HEK293 (cell line): Measurements from ENCODE around the gene DDR1.

ENCODE experiments used
- CTCF ChIA-PET: fragments of 350-600 bp; formaldehyde crosslinking; extraction: SDS; loops from one replicate; lab custom pipeline; 2021; ENCODE audit warnings: antibody characterized with exemption; lab: Yijun Ruan, JAX
- POLR2A ChIA-PET: fragments of 300-600 bp; formaldehyde crosslinking; extraction: SDS; loops from one replicate; lab custom pipeline; 2020; ENCODE audit warnings: antibody characterized with exemption, inconsistent platforms; lab: Yijun Ruan, JAX
- H3K27ac ChIP-seq: fragments of 200-500 bp; sonication (Bioruptor generic); 2 replicates; pipeline ENCODE4 v1.5.1; 2014; ENCODE audit warnings: low read depth, low read length, control low read depth, inconsistent platforms; ENCODE audit errors: extremely low read depth
- H3K36me3 ChIP-seq, 2 experiments: fragments of 200-500 bp in 1 of 2; sonication (Bioruptor generic) in 1 of 2; 1 replicate in 1 of 2; 2 replicates in 1 of 2; pipeline ENCODE4 v1.5.1; 2014 to 2017; ENCODE audit warnings: inconsistent platforms in 2 of 2, low read length in 2 of 2; ENCODE audit not compliant: control insufficient read depth in 2 of 2, insufficient read depth in 1 of 2
- H3K4me1 ChIP-seq: fragments of 200-500 bp; sonication (Bioruptor generic); 2 replicates; pipeline ENCODE4 v1.5.1; 2014; ENCODE audit warnings: mild to moderate bottlenecking, low read length, inconsistent platforms; ENCODE audit not compliant: control insufficient read depth, insufficient read depth
- H3K4me3 ChIP-seq: 2 replicates; pipeline ENCODE4 v1.5.1; 2011; ENCODE audit warnings: low read depth, mild to moderate bottlenecking, control low read depth, low read length, moderate library complexity
- H3K9me3 ChIP-seq: fragments of 200-500 bp; sonication (Bioruptor generic); 2 replicates; pipeline ENCODE4 v1.5.1; 2014; ENCODE audit warnings: low read depth, low read length, inconsistent platforms; ENCODE audit not compliant: control insufficient read depth, insufficient read depth
- GLIS1 ChIP-seq: fragments of 450-650 bp; formaldehyde crosslinking; IDR thresholded peaks from 2 replicates; pipeline ENCODE4 v1.5.1; 2016; ENCODE audit warnings: missing biosample characterization, missing genetic modification characterization
- KLF7 ChIP-seq: fragments of 450-650 bp; formaldehyde crosslinking; IDR thresholded peaks from 2 replicates; pipeline ENCODE4 v1.5.1; 2016; ENCODE audit warnings: missing biosample characterization, missing genetic modification characterization, borderline replicate concordance
- MEIS1 ChIP-seq: sonication (generic); formaldehyde crosslinking; IDR thresholded peaks from 2 replicates; pipeline ENCODE4 v1.8.1; 2022; ENCODE audit warnings: missing genetic modification reagents, mild to moderate bottlenecking, borderline replicate concordance
- PRDM10 ChIP-seq: fragments of 450-650 bp; formaldehyde crosslinking; IDR thresholded peaks from 2 replicates; pipeline ENCODE4 v1.5.1; 2016; ENCODE audit warnings: missing biosample characterization, missing genetic modification characterization
- PRDM4 ChIP-seq: fragments of 450-650 bp; formaldehyde crosslinking; IDR thresholded peaks from 2 replicates; pipeline ENCODE4 v1.5.1; 2017; ENCODE audit warnings: missing biosample characterization, missing genetic modification characterization
- REPIN1 ChIP-seq: fragments of 450-650 bp; formaldehyde crosslinking; IDR thresholded peaks from 2 replicates; pipeline ENCODE4 v1.5.1; 2017; ENCODE audit warnings: missing biosample characterization, missing genetic modification characterization, low read depth
- SCRT1 ChIP-seq: fragments of 450-650 bp; formaldehyde crosslinking; IDR thresholded peaks from 2 replicates; pipeline ENCODE4 v1.5.1; 2016; ENCODE audit warnings: missing biosample characterization, missing genetic modification characterization, borderline replicate concordance
- SP2 ChIP-seq: fragments of 450-650 bp; formaldehyde crosslinking; IDR thresholded peaks from 2 replicates; pipeline ENCODE4 v1.5.1; 2016; ENCODE audit warnings: missing biosample characterization, missing genetic modification characterization
- YY1 ChIP-seq: fragments of 450-650 bp; formaldehyde crosslinking; IDR thresholded peaks from 2 replicates; pipeline ENCODE4 v1.5.1; 2018; ENCODE audit warnings: missing biosample characterization, missing genetic modification characterization
- ZBTB20 ChIP-seq: fragments of 450-650 bp; formaldehyde crosslinking; IDR thresholded peaks from 2 replicates; pipeline ENCODE4 v1.5.1; 2016; ENCODE audit warnings: missing biosample characterization, missing genetic modification characterization
- ZEB2 ChIP-seq: fragments of 450-650 bp; formaldehyde crosslinking; IDR thresholded peaks from 2 replicates; pipeline ENCODE4 v1.5.1; 2016; ENCODE audit warnings: missing biosample characterization, missing genetic modification characterization
- ZFHX2 ChIP-seq: fragments of 450-650 bp; formaldehyde crosslinking; conservative IDR thresholded peaks from 2 replicates; pipeline ENCODE4 v1.5.1; 2016; ENCODE audit warnings: missing biosample characterization, missing genetic modification characterization
- ZFP3 ChIP-seq: fragments of 450-650 bp; formaldehyde crosslinking; IDR thresholded peaks from 2 replicates; pipeline ENCODE4 v1.5.1; 2016; ENCODE audit warnings: low read depth, missing biosample characterization, missing genetic modification characterization
- ZNF184 ChIP-seq: fragments of 450-650 bp; IDR thresholded peaks from 2 replicates; pipeline ENCODE4 v1.5.1; 2018; ENCODE audit warnings: missing biosample characterization, mild to moderate bottlenecking, missing genetic modification characterization
- ZNF221 ChIP-seq: fragments of 450-650 bp; formaldehyde crosslinking; IDR thresholded peaks from 2 replicates; pipeline ENCODE4 v1.5.1; 2017; ENCODE audit warnings: missing biosample characterization, missing genetic modification characterization, borderline replicate concordance
- ZNF544 ChIP-seq: fragments of 450-650 bp; formaldehyde crosslinking; IDR thresholded peaks from 2 replicates; pipeline ENCODE4 v1.5.0; 2017; ENCODE audit warnings: missing biosample characterization, missing genetic modification characterization
- ZNF555 ChIP-seq: fragments of 450-650 bp; formaldehyde crosslinking; conservative IDR thresholded peaks from 2 replicates; pipeline ENCODE4 v1.5.1; 2017; ENCODE audit warnings: missing biosample characterization, mild to moderate bottlenecking, missing genetic modification characterization, inconsistent platforms
- ZNF560 ChIP-seq: fragments of 450-650 bp; formaldehyde crosslinking; IDR thresholded peaks from 2 replicates; pipeline ENCODE4 v1.5.1; 2017; ENCODE audit warnings: missing biosample characterization, missing genetic modification characterization, borderline replicate concordance
- ZNF561 ChIP-seq: fragments of 450-650 bp; IDR thresholded peaks from 2 replicates; pipeline ENCODE4 v1.5.1; 2018; ENCODE audit warnings: missing biosample characterization, missing genetic modification characterization, borderline replicate concordance
- ZSCAN16 ChIP-seq: fragments of 450-650 bp; formaldehyde crosslinking; IDR thresholded peaks from 2 replicates; pipeline ENCODE4 v1.5.1; 2016; ENCODE audit warnings: missing biosample characterization, missing genetic modification characterization
- TF ChIP-seq, protein P1 (sequence below): fragments of 450-650 bp; formaldehyde crosslinking; IDR thresholded peaks from 2 replicates; pipeline ENCODE4 v1.5.0; 2017; ENCODE audit warnings: missing biosample characterization, missing genetic modification characterization, borderline replicate concordance
- TF ChIP-seq, protein P2 (sequence below): fragments of 450-650 bp; formaldehyde crosslinking; IDR thresholded peaks from 2 replicates; pipeline ENCODE4 v1.5.1; 2016; ENCODE audit warnings: missing biosample characterization, missing genetic modification characterization

DDR1 gene

GRCh38 chr6:30913721-30914075 lies 29.4 kb downstream of the DDR1 start (continued):
- TF ChIP-seq, protein P1, sequence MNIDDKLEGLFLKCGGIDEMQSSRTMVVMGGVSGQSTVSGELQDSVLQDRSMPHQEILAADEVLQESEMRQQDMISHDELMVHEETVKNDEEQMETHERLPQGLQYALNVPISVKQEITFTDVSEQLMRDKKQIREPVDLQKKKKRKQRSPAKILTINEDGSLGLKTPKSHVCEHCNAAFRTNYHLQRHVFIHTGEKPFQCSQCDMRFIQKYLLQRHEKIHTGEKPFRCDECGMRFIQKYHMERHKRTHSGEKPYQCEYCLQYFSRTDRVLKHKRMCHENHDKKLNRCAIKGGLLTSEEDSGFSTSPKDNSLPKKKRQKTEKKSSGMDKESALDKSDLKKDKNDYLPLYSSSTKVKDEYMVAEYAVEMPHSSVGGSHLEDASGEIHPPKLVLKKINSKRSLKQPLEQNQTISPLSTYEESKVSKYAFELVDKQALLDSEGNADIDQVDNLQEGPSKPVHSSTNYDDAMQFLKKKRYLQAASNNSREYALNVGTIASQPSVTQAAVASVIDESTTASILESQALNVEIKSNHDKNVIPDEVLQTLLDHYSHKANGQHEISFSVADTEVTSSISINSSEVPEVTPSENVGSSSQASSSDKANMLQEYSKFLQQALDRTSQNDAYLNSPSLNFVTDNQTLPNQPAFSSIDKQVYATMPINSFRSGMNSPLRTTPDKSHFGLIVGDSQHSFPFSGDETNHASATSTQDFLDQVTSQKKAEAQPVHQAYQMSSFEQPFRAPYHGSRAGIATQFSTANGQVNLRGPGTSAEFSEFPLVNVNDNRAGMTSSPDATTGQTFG (tag by site-specific recombination), result no peak
- TF ChIP-seq ZNF544 (tag by site-specific recombination) (no peak), ZNF560 (tag by site-specific recombination) (no peak), GLIS1 (tag by site-specific recombination) (no peak), REPIN1 (no peak)
- TF ChIP-seq, protein P2, sequence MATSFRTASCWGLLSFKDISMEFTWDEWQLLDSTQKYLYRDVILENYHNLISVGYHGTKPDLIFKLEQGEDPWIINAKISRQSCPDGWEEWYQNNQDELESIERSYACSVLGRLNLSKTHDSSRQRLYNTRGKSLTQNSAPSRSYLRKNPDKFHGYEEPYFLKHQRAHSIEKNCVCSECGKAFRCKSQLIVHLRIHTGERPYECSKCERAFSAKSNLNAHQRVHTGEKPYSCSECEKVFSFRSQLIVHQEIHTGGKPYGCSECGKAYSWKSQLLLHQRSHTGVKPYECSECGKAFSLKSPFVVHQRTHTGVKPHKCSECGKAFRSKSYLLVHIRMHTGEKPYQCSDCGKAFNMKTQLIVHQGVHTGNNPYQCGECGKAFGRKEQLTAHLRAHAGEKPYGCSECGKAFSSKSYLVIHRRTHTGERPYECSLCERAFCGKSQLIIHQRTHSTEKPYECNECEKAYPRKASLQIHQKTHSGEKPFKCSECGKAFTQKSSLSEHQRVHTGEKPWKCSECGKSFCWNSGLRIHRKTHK, result no peak

DNA sequence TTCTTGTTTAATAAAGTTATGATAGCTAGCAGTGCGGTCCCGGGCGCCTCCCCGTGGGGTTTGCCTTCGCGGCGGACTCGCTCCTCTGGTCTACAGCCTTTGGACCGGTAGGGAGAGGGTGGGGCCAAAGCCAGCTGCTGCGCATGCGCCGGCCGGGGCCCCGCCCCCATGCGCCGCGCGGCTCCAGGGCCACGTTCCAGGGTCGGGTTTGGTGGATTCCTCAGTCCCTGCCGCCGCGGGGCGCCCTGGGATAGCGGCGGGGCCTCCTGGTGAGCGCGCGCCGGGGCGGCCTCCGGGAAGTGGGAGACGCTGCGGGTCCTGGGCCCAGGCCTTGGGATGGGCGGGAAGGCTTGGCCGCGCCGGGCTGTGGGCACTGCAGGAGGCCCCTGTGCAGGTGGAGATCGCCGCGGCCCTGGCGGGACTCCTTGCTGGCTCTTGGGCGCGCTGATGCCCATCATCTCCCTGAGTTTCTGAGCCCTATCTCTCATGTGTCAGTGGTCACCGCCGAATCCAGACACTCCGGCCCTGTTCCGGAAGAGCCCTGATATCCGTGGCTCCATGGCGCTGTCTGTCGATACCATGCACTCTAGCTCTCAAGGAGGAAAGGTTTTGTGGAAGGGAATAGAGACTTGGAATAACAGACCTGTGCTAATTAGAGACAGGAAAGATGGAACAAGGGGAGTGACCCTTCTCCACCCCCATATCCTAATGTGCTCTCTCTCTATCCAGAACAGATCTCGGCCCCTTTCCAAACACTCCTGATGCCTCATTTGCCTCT lies 29.9 kb downstream of the DDR1 start, which contains the start of gene VARS2:
Gene VARS2 (plus strand): TSS at position 163 of the 778 bp plus-strand sequence. CDS start 599 bp downstream, at position 762.
- no peaks in the 10 kb centered on the region for H3K9me3 ChIP-seq
- peaks cover 30 to 82% of the 10 kb centered on the region in 2 experiments for H3K36me3 ChIP-seq
- CTCF ChIA-PET, result interaction anchor here (0.6 to 9.9 kb wide), 36 partner anchors 8 to 453 kb away, joined by 3 to 206 read pairs (median 5); partner anchors contain the start of gene MUCL3
- POLR2A ChIA-PET, result interaction anchor here (0.7 to 2.9 kb wide), 17 partner anchors 9 to 343 kb away, joined by 3 to 24 read pairs (median 3); partner anchors contain the start of genes ABCF1, DDR1, FLOT1 and IER3
- peak within 1 kb of the TSS; percentile 85 for H3K27ac ChIP-seq
- H3K4me1 ChIP-seq, result peaks cover 6% of the 10 kb centered on the region
- peak within 1 kb of the TSS; percentile 45 for H3K4me3 ChIP-seq
- TF ChIP-seq ZNF555 (tag by site-specific recombination) (no peak), REPIN1 (no peak), SP2 (tag by site-specific recombination) (peak; percentile 61; the same call in 1 of the 2 replicates), ZBTB20 (tag by site-specific recombination) (peak; percentile 66), PRDM10 (peak; percentile 56), KLF7 (no peak), ZFHX2 (tag by site-specific recombination) (peak; percentile 23; the same call in 1 of the 2 replicates), ZEB2 (tag by site-specific recombination) (peak; percentile 82), ZFP3 (no peak), PRDM4 (tag by site-specific recombination) (no peak), SCRT1 (no peak), ZNF561 (tag by site-specific recombination) (no peak; the same call in 1 of the 2 replicates), ZNF221 (tag by site-specific recombination) (no peak), ZNF184 (no peak), YY1 (tag by site-specific recombination) (no peak), ZSCAN16 (tag by site-specific recombination) (no peak), MEIS1 (CRISPR knock-in tag) (no peak)
- TF ChIP-seq, protein P1 (tag by site-specific recombination), result no peak
